Esophagus muscularis mucosa (tissue), 4 donors: ENCODE data around the gene GNRHR. TPM values are rescaled to one million over a fixed set of nuclear protein-coding genes. Genes with fewer than 3 reads are reported as not detected.

Source experiments
- DNase-seq: peaks from one replicate; pipeline ENCODE4 v3.0.0-alpha.2; 2017; ENCODE audit errors: extremely low spot score
- H3K27ac ChIP-seq, 4 donors: fragments of 200-600 bp; sonication (generic); replicated peaks in 1 of 4; 1 replicate in 3 of 4; 2 replicates in 1 of 4; pipeline ENCODE4 v1.5.1; 2016 to 2019; ENCODE audit warnings: mild to moderate bottlenecking in 1 of 4
- H3K27me3 ChIP-seq, 4 donors: fragments of 200-600 bp; sonication (generic); one replicate each; pipeline versions ENCODE4 v1.5.1 to v1.6.0; 2016 to 2019
- H3K36me3 ChIP-seq, 4 donors: fragments of 200-600 bp; sonication (generic); one replicate each; pipeline ENCODE4 v1.5.1; 2016 to 2019
- H3K4me1 ChIP-seq, 4 donors: fragments of 200-600 bp; sonication (generic); one replicate each; pipeline ENCODE4 v1.5.1; 2016 to 2019
- H3K4me3 ChIP-seq, 4 donors: fragments of 200-600 bp; sonication (generic); 1 replicate in 2 of 4; 2 replicates in 2 of 4; pipeline ENCODE4 v1.5.1; 2016 to 2019; ENCODE audit warnings: mild to moderate bottlenecking in 4 of 4, moderate library complexity in 1 of 4
- H3K9me3 ChIP-seq, 4 donors: fragments of 200-600 bp; sonication (generic); 1 replicate in 3 of 4; 2 replicates in 1 of 4; pipeline ENCODE4 v1.5.1; 2016 to 2019
- CTCF ChIP-seq, 3 experiments: fragments of 200-600 bp in 2 of 3; fragments of 450-650 bp in 1 of 3; sonication (generic) in 2 of 3; IDR thresholded peaks; one replicate each; pipeline ENCODE4 v1.5.1; 2017 to 2019; ENCODE audit warnings: antibody characterized with exemption in 3 of 3, mild to moderate bottlenecking in 2 of 3, moderate library complexity in 1 of 3
- EP300 ChIP-seq: sonication (generic); formaldehyde crosslinking; IDR thresholded peaks from one replicate; pipeline ENCODE4 v1.6.1; 2017; ENCODE audit warnings: antibody characterized with exemption
- POLR2A ChIP-seq: fragments of 450-650 bp; IDR thresholded peaks from one replicate; pipeline ENCODE4 v1.6.1; 2017; ENCODE audit warnings: antibody characterized with exemption, moderate library complexity, mild to moderate bottlenecking, low read depth
- POLR2AphosphoS5 ChIP-seq, 2 donors: sonication (generic); formaldehyde crosslinking; IDR thresholded peaks; one replicate each; pipeline ENCODE4 v1.6.1; 2017; ENCODE audit warnings: antibody characterized with exemption in 2 of 2
- WGBS: methylation state at CpG from one replicate; pipeline ENCODE4 v1.1.5; 2018; 5-methylcytosine and 5-hydroxymethylcytosine counted together
- intact Hi-C: fragments of 100-400 bp; cut with DNase I; formaldehyde crosslinking; loops from one replicate; pipeline ENCODE4 v1.15.1; 2023
- total RNA-seq, 4 donors: library from RNA; depleted of rRNA; stranded (reverse); fragments of >200 nt; gene quantifications; one replicate each; pipeline versions ENCODE4 v1.1.0 to v1.2.1, GENCODE V29; 2016

Gene GNRHR
- total RNA-seq, 4 donors from 2014 or later: 0.11 TPM; not detected in 3

- TF ChIP-seq EP300 (no peak), POLR2A (no peak), CTCF (IDR thresholded peaks at IDR 0.05) (no peak), POLR2AphosphoS5 (IDR thresholded peaks at IDR 0.05) (no peak)
- 83% methylated on average over 4 of the region's 4 CpGs for WGBS
- H3K27ac ChIP-seq: no peak overlapping the region
- no peaks in the 10 kb centered on the region for H3K9me3 ChIP-seq
- H3K36me3 ChIP-seq: no peaks in the 10 kb centered on the region
- no peaks in the 10 kb centered on the region for H3K4me1 ChIP-seq
- H3K27me3 ChIP-seq: no peaks in the 10 kb centered on the region
- no peak overlapping the region for H3K4me3 ChIP-seq
- no peak for DNase-seq
- intact Hi-C loops: no loop called here
These were observed 3.5 kb downstream of the GNRHR start for GRCh38 chr4:67750691-67751090.

- Histone ChIP-seq H3K4me3 (no peak overlapping the region), H3K27ac (no peak overlapping the region), H3K9me3 (no peaks in the 10 kb centered on the region), H3K27me3 (no peaks in the 10 kb centered on the region), H3K36me3 (no peaks in the 10 kb centered on the region), H3K4me1 (no peaks in the 10 kb centered on the region)
- DNase-seq: no peak
- no peak for TF ChIP-seq CTCF (IDR thresholded peaks at IDR 0.05)
- intact Hi-C loops: no loop called here
- WGBS: 86% methylated on average over 3 of the region's 3 CpGs
These were observed 4.9 kb downstream of the GNRHR start for GRCh38 chr4:67749286-67749685.

- Histone ChIP-seq H3K9me3 (no peaks in the 10 kb centered on the region), H3K36me3 (no peaks in the 10 kb centered on the region), H3K27ac (no peak overlapping the region), H3K4me3 (no peak overlapping the region), H3K27me3 (no peaks in the 10 kb centered on the region), H3K4me1 (no peaks in the 10 kb centered on the region)
- no peak for TF ChIP-seq POLR2A
- no peak for TF ChIP-seq EP300
- peak; percentile 28 to 63 (median 60) for TF ChIP-seq CTCF (IDR thresholded peaks at IDR 0.05)
- intact Hi-C loops: no loop called here
- no peak for DNase-seq
- 60% methylated on average over 5 of the region's 5 CpGs for WGBS
These were observed 7.2 kb downstream of the GNRHR start for GRCh38 chr4:67746797-67747495.

- no peak for DNase-seq
- no peak for TF ChIP-seq POLR2A
- TF ChIP-seq CTCF (IDR thresholded peaks at IDR 0.05): no peak
- no peak for TF ChIP-seq POLR2AphosphoS5 (IDR thresholded peaks at IDR 0.05)
- no peak for TF ChIP-seq EP300
- Histone ChIP-seq H3K4me3 (no peak overlapping the region), H3K36me3 (no peaks in the 10 kb centered on the region), H3K9me3 (no peaks in the 10 kb centered on the region), H3K27ac (no peak overlapping the region), H3K27me3 (no peaks in the 10 kb centered on the region), H3K4me1 (no peaks in the 10 kb centered on the region)
- intact Hi-C loops: no loop called here
- 69% methylated on average over 4 of the region's 4 CpGs for WGBS
These were observed 9.5 kb downstream of the GNRHR start for GRCh38 chr4:67744561-67745283.
